HepG2 (cell line): ENCODE data around the gene SRD5A3. TPM values are rescaled to one million over a fixed set of nuclear protein-coding genes. Genes with fewer than 3 reads are reported as not detected.

Experiments used
- ATF2 ChIP-seq: sonication (generic); formaldehyde crosslinking; IDR thresholded peaks from 2 replicates; pipeline ENCODE4 v1.4.0; 2020; ENCODE audit warnings: missing genetic modification reagents
- GATAD1 ChIP-seq: IDR thresholded peaks from 2 replicates; pipeline ENCODE4 v1.6.1; 2016; ENCODE audit warnings: missing genetic modification reagents, missing compliant biosample characterization
- GPN1 ChIP-seq: sonication (generic); formaldehyde crosslinking; IDR thresholded peaks from 2 replicates; pipeline ENCODE4 v1.5.1; 2020; ENCODE audit warnings: missing genetic modification reagents, borderline replicate concordance
- JUN ChIP-seq: sonication (generic); formaldehyde crosslinking; IDR thresholded peaks from 2 replicates; pipeline ENCODE4 v1.4.0; 2020; ENCODE audit warnings: mild to moderate bottlenecking, missing genetic modification reagents
- PREB ChIP-seq: sonication (generic); formaldehyde crosslinking; IDR thresholded peaks from 2 replicates; pipeline ENCODE4 v1.4.0; 2020; ENCODE audit warnings: missing genetic modification reagents
- RXRA ChIP-seq: sonication (generic); formaldehyde crosslinking; IDR thresholded peaks from 2 replicates; pipeline ENCODE4 v1.5.1; 2020; ENCODE audit warnings: missing genetic modification reagents
- THAP11 ChIP-seq: IDR thresholded peaks from 2 replicates; pipeline ENCODE4 v1.6.1; 2016; ENCODE audit warnings: missing biosample characterization, missing genetic modification reagents
- THYN1 ChIP-seq: sonication (generic); formaldehyde crosslinking; IDR thresholded peaks from 2 replicates; pipeline ENCODE4 v1.8.1; 2023; ENCODE audit warnings: low read depth, mild to moderate bottlenecking, moderate library complexity, missing genetic modification reagents, borderline replicate concordance
- ZNF567 ChIP-seq: sonication (generic); formaldehyde crosslinking; IDR thresholded peaks from 2 replicates; pipeline ENCODE4 v1.8.1; 2023; ENCODE audit warnings: mild to moderate bottlenecking, missing genetic modification reagents, borderline replicate concordance
- polyA plus RNA-seq, 8 experiments: library from polyadenylated mRNA; depleted of rRNA in 3 of 8; stranded (reverse) in 7 of 8; unstranded in 1 of 8; fragments of >200 nt; fragmentation: Illumina TruSeq in 4 of 8; extraction: Trizol in 4 of 8; gene quantifications; 2 replicates each; pipeline versions ENCODE4 v1.2.1 to v1.2.3, GENCODE V29; 2011 to 2016; ENCODE audit warnings: low read depth in 4 of 8, missing spikeins in 1 of 8, mixed read lengths in 1 of 8; ENCODE audit not compliant: insufficient read depth in 1 of 8
- total RNA-seq, 5 experiments: library from RNA; depleted of rRNA; stranded (reverse); fragments of >200 nt; fragmentation: Illumina TruSeq; extraction: Trizol; gene quantifications; 2 replicates each; pipeline ENCODE4 v1.2.3, GENCODE V29; 2016; ENCODE audit warnings: low read depth in 1 of 5
- TF ChIP-seq, protein P1 (sequence below): sonication (generic); formaldehyde crosslinking; IDR thresholded peaks from 2 replicates; pipeline ENCODE4 v1.4.0; 2020; ENCODE audit warnings: missing genetic modification reagents, borderline replicate concordance
- TF ChIP-seq, protein P2 (sequence below): sonication (generic); formaldehyde crosslinking; IDR thresholded peaks from 2 replicates; pipeline ENCODE4 v1.9.0; 2021; ENCODE audit warnings: missing genetic modification reagents, mild to moderate bottlenecking, borderline replicate concordance
- TF ChIP-seq, protein P3 (sequence below): sonication (generic); formaldehyde crosslinking; IDR thresholded peaks from 2 replicates; pipeline ENCODE4 v1.4.0; 2020; ENCODE audit warnings: mild to moderate bottlenecking, low read depth, missing genetic modification reagents

The SRD5A3 gene
- total and polyA plus RNA-seq, 2 of the 13 experiments (the other 11 are each of a cell fraction or from before 2014, with no cell fraction given): 12.4 to 18.4 TPM

- no peak for TF ChIP-seq ATF2 (CRISPR knock-in tag)
- TF ChIP-seq, protein P1, sequence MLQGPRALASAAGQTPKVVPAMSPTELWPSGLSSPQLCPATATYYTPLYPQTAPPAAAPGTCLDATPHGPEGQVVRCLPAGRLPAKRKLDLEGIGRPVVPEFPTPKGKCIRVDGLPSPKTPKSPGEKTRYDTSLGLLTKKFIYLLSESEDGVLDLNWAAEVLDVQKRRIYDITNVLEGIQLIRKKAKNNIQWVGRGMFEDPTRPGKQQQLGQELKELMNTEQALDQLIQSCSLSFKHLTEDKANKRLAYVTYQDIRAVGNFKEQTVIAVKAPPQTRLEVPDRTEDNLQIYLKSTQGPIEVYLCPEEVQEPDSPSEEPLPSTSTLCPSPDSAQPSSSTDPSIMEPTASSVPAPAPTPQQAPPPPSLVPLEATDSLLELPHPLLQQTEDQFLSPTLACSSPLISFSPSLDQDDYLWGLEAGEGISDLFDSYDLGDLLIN: no peak
- TF ChIP-seq, protein P2, sequence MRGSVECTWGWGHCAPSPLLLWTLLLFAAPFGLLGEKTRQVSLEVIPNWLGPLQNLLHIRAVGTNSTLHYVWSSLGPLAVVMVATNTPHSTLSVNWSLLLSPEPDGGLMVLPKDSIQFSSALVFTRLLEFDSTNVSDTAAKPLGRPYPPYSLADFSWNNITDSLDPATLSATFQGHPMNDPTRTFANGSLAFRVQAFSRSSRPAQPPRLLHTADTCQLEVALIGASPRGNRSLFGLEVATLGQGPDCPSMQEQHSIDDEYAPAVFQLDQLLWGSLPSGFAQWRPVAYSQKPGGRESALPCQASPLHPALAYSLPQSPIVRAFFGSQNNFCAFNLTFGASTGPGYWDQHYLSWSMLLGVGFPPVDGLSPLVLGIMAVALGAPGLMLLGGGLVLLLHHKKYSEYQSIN: no peak
- TF ChIP-seq THYN1: no peak
- TF ChIP-seq THAP11: no peak
- no peak for TF ChIP-seq JUN
- no peak for TF ChIP-seq PREB (CRISPR knock-in tag)
- no peak for TF ChIP-seq GATAD1 (CRISPR knock-in tag)
- no peak for TF ChIP-seq GPN1 (CRISPR knock-in tag)
- TF ChIP-seq ZNF567 (CRISPR knock-in tag): no peak
- TF ChIP-seq, protein P3, sequence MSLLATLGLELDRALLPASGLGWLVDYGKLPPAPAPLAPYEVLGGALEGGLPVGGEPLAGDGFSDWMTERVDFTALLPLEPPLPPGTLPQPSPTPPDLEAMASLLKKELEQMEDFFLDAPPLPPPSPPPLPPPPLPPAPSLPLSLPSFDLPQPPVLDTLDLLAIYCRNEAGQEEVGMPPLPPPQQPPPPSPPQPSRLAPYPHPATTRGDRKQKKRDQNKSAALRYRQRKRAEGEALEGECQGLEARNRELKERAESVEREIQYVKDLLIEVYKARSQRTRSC (CRISPR knock-in tag): no peak
- TF ChIP-seq RXRA (CRISPR knock-in tag): no peak
Observed at GRCh38 chr4:55372259-55372658, 26.2 kb downstream of the SRD5A3 start (continued).
